NCI-H1048 (cell line): ENCODE results near the gene C2orf72.

Source experiments
- DNase-seq: peaks from one replicate; lab custom pipeline; 2025; lab: John Stamatoyannopoulos, UW

C2orf72 gene

GRCh38 chr2:231069379-231070054 lies 32.2 kb downstream of the C2orf72 start:
- DNase-seq: no peak

GRCh38 chr2:231084565-231084964 lies 47.2 kb downstream of the C2orf72 start:
- DNase-seq: no peak

- DNase-seq: no peak
These were observed 51.4 kb downstream of the C2orf72 start for GRCh38 chr2:231088754-231089153.

GRCh38 chr2:231093933-231094332 lies 56.6 kb downstream of the C2orf72 start:
- DNase-seq: no peak

GRCh38 chr2:231094736-231095346 lies 57.5 kb downstream of the C2orf72 start:
- no peak for DNase-seq
